Measurements from ENCODE around the gene RIMBP2.

The RIMBP2 gene

DNA sequence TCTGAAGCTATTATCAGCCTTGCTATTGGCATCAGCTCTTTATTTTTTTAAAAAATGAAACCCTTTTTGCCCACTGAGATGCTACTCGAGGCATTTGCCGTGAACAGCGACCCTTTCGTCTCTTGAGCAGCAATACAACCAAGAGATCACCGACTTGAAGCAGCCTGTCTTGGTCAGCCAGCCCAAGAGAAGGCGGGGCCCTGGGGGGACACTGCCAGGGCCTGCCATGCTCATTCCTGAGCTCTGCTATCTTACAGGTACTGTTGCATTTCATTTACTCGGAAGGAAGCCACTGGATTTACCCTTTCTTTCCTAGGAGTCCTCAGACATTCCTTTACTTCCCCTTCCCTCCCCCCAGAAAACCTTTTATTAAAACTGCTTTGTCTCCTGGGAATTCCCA lies 361.7 kb downstream of the RIMBP2 start:
- DNase-seq: no peak

DNA sequence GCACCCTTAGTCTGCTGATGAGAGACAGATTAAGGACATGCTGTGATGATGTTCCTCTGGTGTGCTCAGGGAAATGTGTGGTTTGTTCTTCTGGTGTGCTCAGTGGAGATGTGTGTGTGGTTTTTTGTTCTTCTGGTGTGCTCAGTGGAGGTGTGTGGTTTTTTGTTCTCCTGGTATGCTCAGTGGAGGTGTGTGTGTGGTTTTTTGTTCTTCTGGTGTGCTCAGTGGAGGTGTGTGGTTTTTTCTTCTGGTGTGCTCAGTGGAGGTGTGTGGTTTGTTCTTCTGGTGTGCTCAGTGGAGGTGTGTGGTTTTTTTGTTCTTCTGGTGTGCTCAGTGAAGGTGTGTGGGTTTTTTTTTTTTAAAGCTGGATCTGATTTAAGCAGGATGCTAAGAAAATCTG lies 363.0 kb downstream of the RIMBP2 start:
- DNase-seq: peak in 1 of 5 experiments; percentile 39

DNA sequence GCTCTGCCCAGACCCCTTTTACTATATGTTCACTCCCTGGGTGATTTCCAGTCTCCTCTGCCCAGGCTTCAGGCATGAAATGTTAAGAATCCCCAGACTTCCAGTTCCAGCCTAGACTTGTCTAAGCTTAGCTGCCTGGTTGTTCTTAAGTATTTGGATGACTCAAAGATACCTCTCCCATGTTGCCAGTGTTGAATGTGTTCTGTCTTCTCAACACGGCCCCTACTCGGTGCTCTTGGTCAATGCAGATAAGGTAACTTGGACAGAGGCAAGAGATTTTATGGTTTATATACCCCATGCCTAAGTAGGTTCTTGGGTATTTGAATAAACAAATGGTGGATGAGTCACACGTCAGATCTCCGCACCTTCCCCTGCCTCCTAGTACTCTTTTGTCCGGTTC lies 364.8 kb downstream of the RIMBP2 start:
- no peak for DNase-seq

DNA sequence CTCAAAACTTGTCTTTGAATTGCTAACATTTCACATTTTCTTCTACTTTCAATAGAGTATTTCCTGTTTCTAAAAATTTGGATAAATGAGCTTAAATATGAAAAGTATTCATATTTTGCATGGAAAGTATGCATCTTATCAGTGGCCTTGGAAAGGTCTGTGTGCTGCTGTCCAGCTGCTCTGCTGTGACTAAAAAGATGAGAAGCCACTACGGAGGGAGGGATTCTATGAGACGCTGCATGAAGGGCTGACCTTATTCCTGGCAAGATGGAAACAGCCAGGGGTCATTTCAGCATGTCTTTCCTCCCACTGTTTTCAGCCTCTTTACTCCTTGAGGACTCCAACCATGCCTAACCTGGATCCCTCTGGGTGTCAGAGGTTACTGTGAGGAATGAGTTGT lies 365.4 kb downstream of the RIMBP2 start:
- DNase-seq: no peak

DNA sequence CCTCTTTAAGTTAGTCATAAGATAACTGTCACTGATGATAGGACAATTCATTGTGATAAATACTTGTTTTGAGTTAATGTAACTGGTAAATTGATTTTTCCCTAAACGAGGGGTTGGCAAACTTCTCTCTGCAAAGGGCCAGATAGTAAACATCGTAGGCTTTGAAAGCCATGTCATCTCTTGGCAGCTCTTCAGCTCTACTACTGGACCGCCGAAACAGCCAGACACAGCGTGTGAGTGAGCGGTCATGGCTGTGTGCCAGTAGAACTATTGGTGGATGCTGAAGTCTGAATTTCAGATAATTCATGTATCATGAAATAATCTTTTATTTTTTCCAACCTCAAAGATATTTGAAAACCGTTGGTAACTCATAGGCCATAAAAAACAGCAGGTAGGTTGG lies 368.5 kb downstream of the RIMBP2 start:
- DNase-seq: no peak

All from T-helper 2 cell (primary cell).